GM19193 (cell line): ENCODE results near the gene TMEM266.

Experiments
- POLR2A ChIP-seq: IDR thresholded peaks from 4 replicates; pipeline ENCODE4 v1.6.1; 2011; ENCODE audit not compliant: insufficient read depth, insufficient read length; ENCODE audit errors: extremely low read depth

The TMEM266 gene

GRCh38 chr15:76196269-76197231, 136.8 kb downstream of the TMEM266 start:
- TF ChIP-seq POLR2A: no peak

- TF ChIP-seq POLR2A: no peak
These were observed 138.1 kb downstream of the TMEM266 start for GRCh38 chr15:76197703-76198455.

- TF ChIP-seq POLR2A: no peak
These were observed 138.8 kb downstream of the TMEM266 start for GRCh38 chr15:76198456-76199105.

- no peak for TF ChIP-seq POLR2A
These were observed 139.6 kb downstream of the TMEM266 start for GRCh38 chr15:76199106-76200082.

- no peak for TF ChIP-seq POLR2A
These were observed 140.3 kb downstream of the TMEM266 start for GRCh38 chr15:76200083-76200465.

GRCh38 chr15:76200641-76201105, 140.9 kb downstream of the TMEM266 start:
- TF ChIP-seq POLR2A: no peak

- TF ChIP-seq POLR2A: no peak
These were observed 141.9 kb downstream of the TMEM266 start for GRCh38 chr15:76201536-76202255.

GRCh38 chr15:76203346-76204108, 143.7 kb downstream of the TMEM266 start:
- TF ChIP-seq POLR2A: no peak

GRCh38 chr15:76204109-76204845, 144.5 kb downstream of the TMEM266 start:
- no peak for TF ChIP-seq POLR2A

- no peak for TF ChIP-seq POLR2A
These were observed 145.2 kb downstream of the TMEM266 start for GRCh38 chr15:76204916-76205460.

GRCh38 chr15:76206325-76206976, 146.7 kb downstream of the TMEM266 start:
- no peak for TF ChIP-seq POLR2A

- TF ChIP-seq POLR2A: no peak
These were observed 148.4 kb downstream of the TMEM266 start for GRCh38 chr15:76208084-76208785.
